HEK293 (cell line): ENCODE data around the gene PROK1.
"Not testable (repeated sequence)": the region's sequence is repeated elsewhere in the genome, so short reads cannot be mapped to it uniquely, and the experiment has no call there.

Source experiments
- CTCF ChIA-PET: fragments of 350-600 bp; formaldehyde crosslinking; extraction: SDS; loops from one replicate; lab custom pipeline; 2021; ENCODE audit warnings: antibody characterized with exemption; lab: Yijun Ruan, JAX
- POLR2A ChIA-PET: fragments of 300-600 bp; formaldehyde crosslinking; extraction: SDS; loops from one replicate; lab custom pipeline; 2020; ENCODE audit warnings: antibody characterized with exemption, inconsistent platforms; lab: Yijun Ruan, JAX
- H3K27ac ChIP-seq: fragments of 200-500 bp; sonication (Bioruptor generic); 2 replicates; pipeline ENCODE4 v1.5.1; 2014; ENCODE audit warnings: low read depth, low read length, control low read depth, inconsistent platforms; ENCODE audit errors: extremely low read depth
- H3K36me3 ChIP-seq, 2 experiments: fragments of 200-500 bp in 1 of 2; sonication (Bioruptor generic) in 1 of 2; 1 replicate in 1 of 2; 2 replicates in 1 of 2; pipeline ENCODE4 v1.5.1; 2014 to 2017; ENCODE audit warnings: inconsistent platforms in 2 of 2, low read length in 2 of 2; ENCODE audit not compliant: control insufficient read depth in 2 of 2, insufficient read depth in 1 of 2
- H3K4me1 ChIP-seq: fragments of 200-500 bp; sonication (Bioruptor generic); 2 replicates; pipeline ENCODE4 v1.5.1; 2014; ENCODE audit warnings: mild to moderate bottlenecking, low read length, inconsistent platforms; ENCODE audit not compliant: control insufficient read depth, insufficient read depth
- H3K4me3 ChIP-seq: 2 replicates; pipeline ENCODE4 v1.5.1; 2011; ENCODE audit warnings: low read depth, mild to moderate bottlenecking, control low read depth, low read length, moderate library complexity
- H3K9me3 ChIP-seq: fragments of 200-500 bp; sonication (Bioruptor generic); 2 replicates; pipeline ENCODE4 v1.5.1; 2014; ENCODE audit warnings: low read depth, low read length, inconsistent platforms; ENCODE audit not compliant: control insufficient read depth, insufficient read depth
- EGR2 ChIP-seq: fragments of 450-650 bp; formaldehyde crosslinking; IDR thresholded peaks from 2 replicates; pipeline ENCODE4 v1.5.1; 2016; ENCODE audit warnings: low read depth, missing biosample characterization, missing genetic modification characterization
- KLF9 ChIP-seq: fragments of 450-650 bp; formaldehyde crosslinking; IDR thresholded peaks from 2 replicates; pipeline ENCODE4 v1.5.1; 2016; ENCODE audit warnings: missing biosample characterization, missing genetic modification characterization, low read depth
- TRIM28 ChIP-seq: IDR thresholded peaks from 2 replicates; pipeline ENCODE4 v1.6.1; 2011; ENCODE audit warnings: low read length, control low read depth, borderline replicate concordance
- ZFHX2 ChIP-seq: fragments of 450-650 bp; formaldehyde crosslinking; conservative IDR thresholded peaks from 2 replicates; pipeline ENCODE4 v1.5.1; 2016; ENCODE audit warnings: missing biosample characterization, missing genetic modification characterization
- ZIC2 ChIP-seq: fragments of 450-650 bp; formaldehyde crosslinking; IDR thresholded peaks from 2 replicates; pipeline ENCODE4 v1.5.1; 2016; ENCODE audit warnings: missing biosample characterization, missing genetic modification characterization
- ZNF140 ChIP-seq: fragments of 450-650 bp; formaldehyde crosslinking; IDR thresholded peaks from 2 replicates; pipeline ENCODE4 v1.5.1; 2016; ENCODE audit warnings: missing biosample characterization, missing genetic modification characterization
- ZNF341 ChIP-seq: fragments of 450-650 bp; formaldehyde crosslinking; IDR thresholded peaks from 2 replicates; pipeline ENCODE4; 2016; ENCODE audit warnings: low read depth, missing biosample characterization, missing genetic modification characterization
- ZNF366 ChIP-seq: fragments of 450-650 bp; formaldehyde crosslinking; conservative IDR thresholded peaks from 2 replicates; pipeline ENCODE4 v1.5.1; 2016; ENCODE audit warnings: missing biosample characterization, missing genetic modification characterization
- ZNF501 ChIP-seq: fragments of 450-650 bp; formaldehyde crosslinking; IDR thresholded peaks from 2 replicates; pipeline ENCODE4 v1.5.1; 2016; ENCODE audit warnings: missing biosample characterization, missing genetic modification characterization
- ZNF549 ChIP-seq: fragments of 450-650 bp; IDR thresholded peaks from 2 replicates; pipeline ENCODE4 v1.5.1; 2018; ENCODE audit warnings: missing biosample characterization, missing genetic modification characterization, mild to moderate bottlenecking, inconsistent platforms, moderate library complexity
- ZNF555 ChIP-seq: fragments of 450-650 bp; formaldehyde crosslinking; conservative IDR thresholded peaks from 2 replicates; pipeline ENCODE4 v1.5.1; 2017; ENCODE audit warnings: missing biosample characterization, mild to moderate bottlenecking, missing genetic modification characterization, inconsistent platforms
- ZNF596 ChIP-seq: fragments of 450-650 bp; IDR thresholded peaks from 2 replicates; pipeline ENCODE4 v1.5.0; 2018; ENCODE audit warnings: missing biosample characterization, mild to moderate bottlenecking, missing genetic modification characterization, moderate library complexity
- ZSCAN30 ChIP-seq: fragments of 450-650 bp; IDR thresholded peaks from 2 replicates; pipeline ENCODE4 v1.5.1; 2018; ENCODE audit warnings: missing biosample characterization, mild to moderate bottlenecking, missing genetic modification characterization, moderate library complexity
- TF ChIP-seq, protein P1 (sequence below): sonication (generic); formaldehyde crosslinking; IDR thresholded peaks from 2 replicates; pipeline ENCODE4 v1.8.1; 2022; ENCODE audit warnings: mild to moderate bottlenecking, moderate library complexity, missing genetic modification reagents
- TF ChIP-seq, protein P2 (sequence below): fragments of 450-650 bp; formaldehyde crosslinking; IDR thresholded peaks from 2 replicates; pipeline ENCODE4 v1.5.1; 2016; ENCODE audit warnings: missing biosample characterization, missing genetic modification characterization, borderline replicate concordance
- TF ChIP-seq, protein P3 (sequence below): fragments of 450-650 bp; formaldehyde crosslinking; IDR thresholded peaks from 2 replicates; pipeline ENCODE4 v1.5.1; 2016; ENCODE audit warnings: missing biosample characterization, missing genetic modification characterization

PROK1 gene

DNA sequence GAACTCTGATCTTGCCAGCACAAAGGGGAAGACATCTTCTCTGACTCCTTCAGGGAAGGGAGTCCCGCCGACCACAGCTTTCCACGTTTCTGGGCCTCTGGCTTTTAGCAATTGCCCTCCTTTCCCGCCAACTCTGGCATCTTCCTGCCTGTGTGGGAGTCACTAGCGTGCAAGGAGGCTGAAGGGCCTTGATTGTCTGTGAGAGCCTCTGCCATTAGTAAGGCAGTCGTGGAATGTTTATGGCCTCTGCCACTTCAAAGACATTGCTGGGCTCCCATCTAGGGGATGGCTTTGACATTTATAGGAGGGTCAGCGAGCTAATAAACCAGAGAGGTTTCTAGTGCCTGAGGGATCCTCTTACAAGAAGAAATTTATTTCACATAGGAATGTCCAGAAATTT lies 14.3 kb upstream of the PROK1 start (continued):
- TF ChIP-seq TRIM28: no peak
- no peak for TF ChIP-seq ZNF555 (tag by site-specific recombination)
- TF ChIP-seq ZNF549: no peak
- no peak for TF ChIP-seq ZNF501 (tag by site-specific recombination)
- TF ChIP-seq, protein P1, sequence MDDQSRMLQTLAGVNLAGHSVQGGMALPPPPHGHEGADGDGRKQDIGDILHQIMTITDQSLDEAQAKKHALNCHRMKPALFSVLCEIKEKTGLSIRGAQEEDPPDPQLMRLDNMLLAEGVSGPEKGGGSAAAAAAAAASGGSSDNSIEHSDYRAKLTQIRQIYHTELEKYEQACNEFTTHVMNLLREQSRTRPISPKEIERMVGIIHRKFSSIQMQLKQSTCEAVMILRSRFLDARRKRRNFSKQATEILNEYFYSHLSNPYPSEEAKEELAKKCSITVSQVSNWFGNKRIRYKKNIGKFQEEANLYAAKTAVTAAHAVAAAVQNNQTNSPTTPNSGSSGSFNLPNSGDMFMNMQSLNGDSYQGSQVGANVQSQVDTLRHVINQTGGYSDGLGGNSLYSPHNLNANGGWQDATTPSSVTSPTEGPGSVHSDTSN (CRISPR knock-in tag): no peak
- TF ChIP-seq ZNF140 (tag by site-specific recombination): no peak
- no peak for TF ChIP-seq ZNF596 (tag by site-specific recombination)
- TF ChIP-seq, protein P2, sequence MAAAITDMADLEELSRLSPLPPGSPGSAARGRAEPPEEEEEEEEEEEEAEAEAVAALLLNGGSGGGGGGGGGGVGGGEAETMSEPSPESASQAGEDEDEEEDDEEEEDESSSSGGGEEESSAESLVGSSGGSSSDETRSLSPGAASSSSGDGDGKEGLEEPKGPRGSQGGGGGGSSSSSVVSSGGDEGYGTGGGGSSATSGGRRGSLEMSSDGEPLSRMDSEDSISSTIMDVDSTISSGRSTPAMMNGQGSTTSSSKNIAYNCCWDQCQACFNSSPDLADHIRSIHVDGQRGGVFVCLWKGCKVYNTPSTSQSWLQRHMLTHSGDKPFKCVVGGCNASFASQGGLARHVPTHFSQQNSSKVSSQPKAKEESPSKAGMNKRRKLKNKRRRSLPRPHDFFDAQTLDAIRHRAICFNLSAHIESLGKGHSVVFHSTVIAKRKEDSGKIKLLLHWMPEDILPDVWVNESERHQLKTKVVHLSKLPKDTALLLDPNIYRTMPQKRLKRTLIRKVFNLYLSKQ (tag by site-specific recombination): no peak
- peak; percentile 56; the same call in 1 of the 2 replicates for TF ChIP-seq ZSCAN30 (tag by site-specific recombination)
- no peak for TF ChIP-seq ZIC2 (tag by site-specific recombination)
- TF ChIP-seq ZNF366 (tag by site-specific recombination): no peak
- no peak for TF ChIP-seq ZNF341 (tag by site-specific recombination)
- TF ChIP-seq KLF9 (tag by site-specific recombination): no peak

DNA sequence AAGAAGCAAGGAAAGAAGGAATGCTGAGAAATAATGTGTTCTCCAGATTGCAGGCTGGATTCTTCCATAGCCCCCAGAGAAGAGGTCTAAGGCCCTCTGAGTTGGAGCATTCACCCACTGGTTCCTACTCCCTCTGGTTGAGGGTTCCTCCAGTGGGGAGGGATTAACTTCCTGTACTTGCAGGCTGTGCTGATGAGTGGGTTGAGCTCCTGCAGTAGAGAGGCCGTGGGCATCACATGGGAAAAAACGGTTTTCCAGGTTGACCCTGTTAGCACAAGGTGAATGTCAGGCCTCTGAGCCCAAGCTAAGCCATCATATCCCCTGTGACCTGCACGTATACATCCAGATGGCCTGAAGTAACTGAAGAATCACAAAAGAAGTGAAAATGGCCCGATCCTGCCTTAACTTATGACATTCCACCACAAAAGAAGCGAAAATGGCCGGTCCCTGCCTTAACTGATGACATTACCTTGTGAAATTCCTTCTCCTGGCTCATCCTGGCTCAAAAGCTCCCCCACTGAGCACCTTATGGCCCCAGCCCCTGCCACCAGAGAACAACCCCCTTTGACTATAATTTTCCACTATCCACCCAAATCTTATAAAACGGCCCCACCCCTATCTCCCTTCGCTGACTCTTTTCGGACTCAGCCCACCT lies 13.2 kb upstream of the PROK1 start:
- H3K36me3 ChIP-seq, H3K4me3 ChIP-seq, POLR2A ChIA-PET, H3K27ac ChIP-seq, H3K4me1 ChIP-seq, H3K9me3 ChIP-seq: not testable (repeated sequence)
- TF ChIP-seq ZFHX2 (tag by site-specific recombination) (peak; percentile 39), EGR2 (tag by site-specific recombination) (0 out of 2 replicates have a peak, but pooled peaks have one; percentile 20), ZNF341 (tag by site-specific recombination) (0 out of 2 replicates have a peak, but pooled peaks have one; percentile 31)
- CTCF ChIA-PET: interaction anchor here (0.6 to 2.2 kb wide), 2 partner anchors 25 to 232 kb away, joined by 3 to 9 read pairs; no protein-coding TSS in a partner anchor

DNA sequence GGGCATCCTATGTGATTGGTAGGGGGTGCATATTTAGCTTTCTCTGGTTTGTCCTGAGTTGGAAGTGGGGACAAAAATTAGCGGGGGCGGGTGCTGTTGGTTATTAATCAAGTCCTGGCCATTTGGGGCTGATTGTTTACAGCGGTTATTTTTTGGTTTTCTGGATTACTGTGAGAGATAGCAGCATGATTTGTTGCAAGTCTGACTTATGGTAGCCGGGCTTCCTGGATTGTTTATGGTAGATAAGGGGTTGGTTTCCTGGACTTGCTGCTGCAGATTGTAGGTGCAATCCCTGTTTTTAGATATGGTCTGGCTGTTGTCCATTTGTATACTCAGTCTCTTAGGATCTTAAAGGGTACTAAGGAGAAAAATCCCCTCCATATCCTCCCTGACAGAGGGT lies 12.1 kb upstream of the PROK1 start:
- TF ChIP-seq ZIC2 (tag by site-specific recombination): no peak
- TF ChIP-seq, protein P3, sequence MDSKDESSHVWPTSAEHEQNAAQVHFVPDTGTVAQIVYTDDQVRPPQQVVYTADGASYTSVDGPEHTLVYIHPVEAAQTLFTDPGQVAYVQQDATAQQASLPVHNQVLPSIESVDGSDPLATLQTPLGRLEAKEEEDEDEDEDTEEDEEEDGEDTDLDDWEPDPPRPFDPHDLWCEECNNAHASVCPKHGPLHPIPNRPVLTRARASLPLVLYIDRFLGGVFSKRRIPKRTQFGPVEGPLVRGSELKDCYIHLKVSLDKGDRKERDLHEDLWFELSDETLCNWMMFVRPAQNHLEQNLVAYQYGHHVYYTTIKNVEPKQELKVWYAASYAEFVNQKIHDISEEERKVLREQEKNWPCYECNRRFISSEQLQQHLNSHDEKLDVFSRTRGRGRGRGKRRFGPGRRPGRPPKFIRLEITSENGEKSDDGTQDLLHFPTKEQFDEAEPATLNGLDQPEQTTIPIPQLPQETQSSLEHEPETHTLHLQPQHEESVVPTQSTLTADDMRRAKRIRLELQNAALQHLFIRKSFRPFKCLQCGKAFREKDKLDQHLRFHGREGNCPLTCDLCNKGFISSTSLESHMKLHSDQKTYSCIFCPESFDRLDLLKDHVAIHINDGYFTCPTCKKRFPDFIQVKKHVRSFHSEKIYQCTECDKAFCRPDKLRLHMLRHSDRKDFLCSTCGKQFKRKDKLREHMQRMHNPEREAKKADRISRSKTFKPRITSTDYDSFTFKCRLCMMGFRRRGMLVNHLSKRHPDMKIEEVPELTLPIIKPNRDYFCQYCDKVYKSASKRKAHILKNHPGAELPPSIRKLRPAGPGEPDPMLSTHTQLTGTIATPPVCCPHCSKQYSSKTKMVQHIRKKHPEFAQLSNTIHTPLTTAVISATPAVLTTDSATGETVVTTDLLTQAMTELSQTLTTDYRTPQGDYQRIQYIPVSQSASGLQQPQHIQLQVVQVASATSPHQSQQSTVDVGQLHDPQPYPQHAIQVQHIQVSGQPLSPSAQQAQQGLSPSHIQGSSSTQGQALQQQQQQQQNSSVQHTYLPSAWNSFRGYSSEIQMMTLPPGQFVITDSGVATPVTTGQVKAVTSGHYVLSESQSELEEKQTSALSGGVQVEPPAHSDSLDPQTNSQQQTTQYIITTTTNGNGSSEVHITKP (tag by site-specific recombination): peak; percentile 46; the same call in 1 of the 2 replicates
- ChIA-PET CTCF (interaction anchor here (0.6 to 2.3 kb wide), 5 partner anchors 21 to 231 kb away, joined by 3 to 9 read pairs (median 5); no protein-coding TSS in a partner anchor), POLR2A (interaction anchor here (0.5 kb wide), 1 partner anchor 19 kb away, joined by 3 read pairs; no protein-coding TSS in a partner anchor)
- H3K4me3 ChIP-seq: no peak overlapping the region
- H3K27ac ChIP-seq: no peak overlapping the region
- H3K36me3 ChIP-seq: no peaks in the 10 kb centered on the region
- no peaks in the 10 kb centered on the region for H3K9me3 ChIP-seq
- no peaks in the 10 kb centered on the region for H3K4me1 ChIP-seq

DNA sequence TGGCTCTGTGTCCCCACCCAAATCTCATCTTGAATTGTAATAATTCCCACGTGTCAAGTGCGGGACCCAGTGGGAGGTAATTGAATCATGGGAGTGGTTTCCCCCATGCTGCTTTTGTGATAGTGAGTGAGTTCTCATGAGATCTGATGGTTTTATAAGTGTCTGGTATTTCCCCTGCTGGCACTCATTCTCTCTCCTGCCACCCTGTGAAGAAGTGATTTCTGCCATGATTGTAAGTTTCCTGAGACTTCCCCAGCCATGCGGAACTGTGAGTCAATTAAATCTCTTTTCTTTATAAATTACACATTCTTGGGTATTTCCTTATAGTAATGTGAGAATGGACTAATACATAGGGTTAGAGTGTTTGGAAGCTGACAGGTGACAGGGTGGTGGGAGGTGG lies 11.1 kb upstream of the PROK1 start:
- H3K9me3 ChIP-seq, H3K4me3 ChIP-seq, H3K36me3 ChIP-seq, H3K4me1 ChIP-seq, POLR2A ChIA-PET, H3K27ac ChIP-seq: not testable (repeated sequence)
- CTCF ChIA-PET: interaction anchor here (1.1 to 2.3 kb wide), 3 partner anchors 20 to 56 kb away, joined by 4 to 12 read pairs (median 5); no protein-coding TSS in a partner anchor
